Measurements from ENCODE around the gene RHBDF1. TPM values are rescaled to one million over a fixed set of nuclear protein-coding genes. Genes with fewer than 3 reads are reported as not detected.

RHBDF1 gene
- total RNA-seq, 4 donors from 2014 or later, result 17.7 to 66.8 (median 18.8) TPM

DNA sequence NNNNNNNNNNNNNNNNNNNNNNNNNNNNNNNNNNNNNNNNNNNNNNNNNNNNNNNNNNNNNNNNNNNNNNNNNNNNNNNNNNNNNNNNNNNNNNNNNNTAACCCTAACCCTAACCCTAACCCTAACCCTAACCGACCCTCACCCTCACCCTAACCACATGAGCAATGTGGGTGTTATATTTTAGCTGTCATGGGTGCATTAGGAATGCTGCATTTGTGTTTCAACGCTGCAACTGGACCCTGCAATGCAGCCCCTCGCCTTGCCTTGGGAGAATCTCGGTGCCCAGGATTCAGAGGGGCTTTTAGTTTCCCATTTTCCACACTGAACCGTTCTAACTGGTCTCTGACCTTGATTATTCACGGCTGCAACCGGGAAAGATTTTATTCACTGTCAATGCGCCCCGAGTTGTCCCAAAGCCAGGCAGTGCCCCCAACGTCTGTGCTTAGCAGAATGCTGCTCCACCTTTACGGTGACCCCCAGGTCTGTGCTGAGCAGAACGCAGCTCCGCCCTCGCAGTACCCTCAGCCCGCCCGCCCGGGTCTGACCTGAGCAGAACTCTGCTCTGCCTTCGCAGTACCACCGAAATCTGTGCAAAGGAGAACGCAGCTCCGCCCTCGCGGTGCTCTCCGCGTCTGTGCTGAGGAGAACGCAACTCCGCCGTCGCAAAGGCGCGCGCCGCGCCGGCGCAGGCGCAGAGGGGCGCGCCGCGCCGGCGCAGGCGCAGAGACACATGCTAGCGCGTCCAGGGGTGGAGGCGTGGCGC lies 62.3 kb downstream of the RHBDF1 start:
- TF ChIP-seq, protein P1, sequence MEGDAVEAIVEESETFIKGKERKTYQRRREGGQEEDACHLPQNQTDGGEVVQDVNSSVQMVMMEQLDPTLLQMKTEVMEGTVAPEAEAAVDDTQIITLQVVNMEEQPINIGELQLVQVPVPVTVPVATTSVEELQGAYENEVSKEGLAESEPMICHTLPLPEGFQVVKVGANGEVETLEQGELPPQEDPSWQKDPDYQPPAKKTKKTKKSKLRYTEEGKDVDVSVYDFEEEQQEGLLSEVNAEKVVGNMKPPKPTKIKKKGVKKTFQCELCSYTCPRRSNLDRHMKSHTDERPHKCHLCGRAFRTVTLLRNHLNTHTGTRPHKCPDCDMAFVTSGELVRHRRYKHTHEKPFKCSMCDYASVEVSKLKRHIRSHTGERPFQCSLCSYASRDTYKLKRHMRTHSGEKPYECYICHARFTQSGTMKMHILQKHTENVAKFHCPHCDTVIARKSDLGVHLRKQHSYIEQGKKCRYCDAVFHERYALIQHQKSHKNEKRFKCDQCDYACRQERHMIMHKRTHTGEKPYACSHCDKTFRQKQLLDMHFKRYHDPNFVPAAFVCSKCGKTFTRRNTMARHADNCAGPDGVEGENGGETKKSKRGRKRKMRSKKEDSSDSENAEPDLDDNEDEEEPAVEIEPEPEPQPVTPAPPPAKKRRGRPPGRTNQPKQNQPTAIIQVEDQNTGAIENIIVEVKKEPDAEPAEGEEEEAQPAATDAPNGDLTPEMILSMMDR (IDR thresholded peaks at IDR 0.05), result no peak
- DNase-seq (ENCODE audit: low spot score), result no peak
- ATAC-seq (ENCODE audit: low FRiP score), result peak; percentile 51

Small RNA genes within 50 kb of the gene (small RNA-seq; reads per million reads assigned to genes)
- gene MIR6859-4 (not detected), gene Z69720.2 (not detected)

Other genes starting within 250 kb of the RHBDF1 start
- gene POLR3K, start 19.0 kb downstream of the RHBDF1 start, total RNA-seq, result 1 to 10 TPM; 3.4 to 6.3 (median 4.1) TPM
- gene SNRNP25, start 18.8 kb downstream of the RHBDF1 start, total RNA-seq, result 10 to 100 TPM; 14.1 to 20.3 (median 17.6) TPM
- gene MPG, start 5.6 kb upstream of the RHBDF1 start, total RNA-seq, result 100 to 1,000 TPM in 1 of 4 donors, 10 to 100 TPM in 3; 49.1 to 107 (median 87.2) TPM
- gene NPRL3, start 66.0 kb upstream of the RHBDF1 start, total RNA-seq, result 10 to 100 TPM; 14.5 to 25.5 (median 20.2) TPM
- gene HBZ, start 80.0 kb upstream of the RHBDF1 start, total RNA-seq, result not detected
- gene HBM, start 93.3 kb upstream of the RHBDF1 start, total RNA-seq, result not detected
- gene HBA2, start 100.2 kb upstream of the RHBDF1 start, total RNA-seq, result 1,000 to 10,000 TPM in 1 of 4 donors, 100 to 1,000 TPM in 2, 10 to 100 TPM in 1; 91.3 to 2,323 (median 185) TPM
- 100 to 1,000 TPM in 2 of 4 donors, 10 to 100 TPM in 2; 56.8 to 998 (median 122) TPM for gene HBA1, start 104.0 kb upstream of the RHBDF1 start, total RNA-seq
- 1 to 10 TPM in 1 of 4 donors, not detected in 3; 3.0 TPM for gene HBQ1, start 107.8 kb upstream of the RHBDF1 start, total RNA-seq
- gene LUC7L, start 156.8 kb upstream of the RHBDF1 start, total RNA-seq, result 100 to 1,000 TPM in 1 of 4 donors, 10 to 100 TPM in 3; 52.7 to 115 (median 76.8) TPM
- gene FAM234A, start 162.2 kb upstream of the RHBDF1 start, total RNA-seq, result 100 to 1,000 TPM in 1 of 4 donors, 10 to 100 TPM in 3; 48.5 to 119 (median 69.3) TPM
- 10 to 100 TPM in 2 of 4 donors, 1 to 10 TPM in 2; 5.0 to 23.5 (median 13.8) TPM for gene RGS11, start 203.3 kb upstream of the RHBDF1 start, total RNA-seq
- gene ARHGDIG, start 208.0 kb upstream of the RHBDF1 start, total RNA-seq, result 10 to 100 TPM in 1 of 4 donors, 1 to 10 TPM in 2, not detected in 1; 2.3 to 12.2 (median 5.9) TPM
- 1 to 10 TPM in 3 of 4 donors, not detected in 1; 1.5 to 5.3 (median 2.7) TPM for gene PDIA2, start 210.5 kb upstream of the RHBDF1 start, total RNA-seq